KBM-7 (cell line): Measurements from ENCODE around the gene PRM3.
A peak's percentile ranks its signal among the peaks of the same experiment; 100 is the strongest.
"Not testable (repeated sequence)": the region's sequence is repeated elsewhere in the genome, so short reads cannot be mapped to it uniquely, and the experiment has no call there.

Experiments used
- DNase-seq: peaks from one replicate; pipeline ENCODE4 v3.0.0-alpha.2; 2015
- in situ Hi-C: fragments of 300-500 bp; cut with MboI; formaldehyde crosslinking; loops from 2 replicates; pipeline ENCODE4 v1.14.3; 2020; ENCODE audit warnings: low sequenced_read_pairs, low pct_unique_long_range_greater_than_20kb, mixed read lengths

Gene PRM3

GRCh38 chr16:11306997-11307638 lies 33.7 kb upstream of the PRM3 start:
- peak; percentile 55 for DNase-seq
- in situ Hi-C loops: no loop called here

GRCh38 chr16:11306381-11306780 lies 33.0 kb upstream of the PRM3 start:
- no peak for DNase-seq
- in situ Hi-C loops: no loop called here

DNA sequence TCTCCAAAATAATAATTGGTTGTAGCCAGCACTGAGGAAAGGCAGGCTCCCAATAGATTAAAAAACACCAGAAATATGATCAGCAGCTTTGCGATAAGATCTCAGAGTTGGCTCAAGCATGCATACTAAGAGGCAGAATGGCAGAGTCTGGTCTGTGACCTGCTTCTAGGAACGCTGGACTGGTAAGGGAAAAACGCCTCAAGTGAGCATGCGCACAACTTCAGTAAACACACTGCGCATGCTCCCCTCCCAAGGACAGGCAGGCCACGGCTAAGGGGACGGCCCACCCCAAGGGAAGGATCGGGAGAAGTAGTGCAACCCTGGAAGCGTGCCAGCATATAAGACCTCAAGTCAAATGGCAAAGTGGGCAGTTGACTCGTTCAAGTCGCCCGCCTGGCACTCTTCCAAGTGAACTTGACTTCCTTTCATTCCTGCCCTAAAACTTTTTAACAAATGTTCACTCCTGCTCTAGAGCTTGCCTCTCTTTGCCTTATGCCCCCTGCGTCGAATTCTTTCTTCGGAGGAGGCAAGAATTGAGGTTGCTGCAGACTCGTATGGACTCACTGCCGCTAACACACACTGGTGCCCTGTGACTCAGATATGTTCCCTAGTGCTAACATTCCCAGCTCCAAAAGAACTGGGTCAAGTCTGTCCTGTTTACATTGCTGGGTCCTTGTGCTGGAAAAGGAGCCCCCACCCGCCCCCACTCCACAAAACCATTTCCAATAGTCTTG lies 30.1 kb upstream of the PRM3 start:
- in situ Hi-C loops: no loop called here
- DNase-seq: no peak

GRCh38 chr16:11302977-11303376 lies 29.5 kb upstream of the PRM3 start:
- in situ Hi-C loops: no loop called here
- DNase-seq: no peak

- in situ Hi-C loops: no loop called here
- no peak for DNase-seq
Measured at GRCh38 chr16:11301645-11302501, 28.4 kb upstream of the PRM3 start.

GRCh38 chr16:11300560-11300892 lies 27.1 kb upstream of the PRM3 start:
- no peak for DNase-seq
- in situ Hi-C loops: no loop called here

DNA sequence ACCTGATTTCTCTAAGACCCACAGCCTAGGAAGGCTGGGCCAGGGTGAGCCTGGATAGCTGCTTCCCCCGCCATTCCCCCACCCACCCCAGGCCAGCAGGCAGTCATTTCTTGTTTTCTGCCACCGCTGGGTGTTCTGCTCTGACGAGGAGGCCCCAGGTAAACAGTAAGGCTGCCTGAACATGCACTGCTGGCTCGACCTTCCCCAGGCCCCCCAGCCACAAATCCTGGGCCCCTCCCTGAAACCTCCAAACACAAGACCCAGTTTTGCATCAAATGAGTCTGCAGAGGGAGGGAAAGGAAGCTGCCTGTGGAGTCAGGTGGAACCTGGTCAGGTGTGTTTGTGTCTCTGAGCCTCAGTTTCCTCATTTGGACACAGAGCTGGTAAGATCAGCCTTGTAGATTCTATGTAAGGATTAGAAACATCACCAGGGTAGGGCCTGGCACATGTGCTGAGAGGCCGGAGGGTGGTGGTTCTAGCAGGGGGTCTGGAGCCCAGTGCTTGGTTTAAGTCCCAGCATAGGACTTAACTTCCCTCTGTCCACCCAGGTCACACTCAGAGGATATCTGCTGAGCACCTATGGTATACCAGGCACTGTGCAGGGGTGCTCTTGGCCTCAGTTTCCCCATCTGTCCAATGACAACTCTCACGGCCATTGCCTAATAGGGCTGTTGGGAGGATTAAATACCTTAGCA lies 26.6 kb upstream of the PRM3 start:
- in situ Hi-C loops: no loop called here

GRCh38 chr16:11298950-11299547 lies 25.6 kb upstream of the PRM3 start:
- peak; percentile 41 for DNase-seq
- in situ Hi-C loops: not testable (repeated sequence)

More for the DNA sequence above, 26.6 kb upstream of the PRM3 start:
- DNase-seq: no peak

DNA sequence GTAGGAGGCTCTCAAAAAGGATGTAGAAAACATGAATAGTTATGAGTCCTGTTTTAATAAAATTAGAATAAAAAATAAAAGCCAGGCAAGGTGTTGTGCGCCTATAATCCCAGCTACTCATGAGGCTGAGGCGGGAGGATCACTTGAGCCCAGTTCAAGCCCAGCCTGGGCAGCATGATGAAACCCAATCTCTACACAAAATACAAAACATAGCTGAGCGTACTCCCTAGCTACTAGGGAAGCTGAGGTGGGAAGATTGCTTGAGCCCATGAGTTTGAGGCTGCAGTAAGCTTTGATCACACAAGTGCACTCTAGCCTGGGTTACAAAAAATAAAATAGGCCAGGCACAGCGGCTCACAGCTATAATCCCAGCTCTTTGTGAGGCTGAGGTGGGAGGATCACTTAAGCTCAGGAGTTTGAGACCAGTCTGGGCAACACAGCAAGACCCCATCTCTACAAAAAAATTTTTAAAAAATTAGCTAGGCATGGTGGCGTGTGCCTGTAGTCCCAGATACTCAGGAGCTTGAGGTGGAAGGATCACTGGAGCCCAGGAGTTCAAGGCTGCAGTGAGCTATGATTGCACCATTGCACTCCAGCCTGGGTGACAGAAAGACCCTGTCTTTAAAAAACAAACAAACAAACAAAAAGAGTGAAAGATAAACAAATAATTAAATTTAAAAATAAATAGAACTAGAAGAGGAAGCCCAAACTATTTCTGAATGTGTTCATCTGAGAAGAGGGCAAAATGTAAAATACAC lies 24.9 kb upstream of the PRM3 start:
- DNase-seq: no peak
- in situ Hi-C loops: no loop called here

DNA sequence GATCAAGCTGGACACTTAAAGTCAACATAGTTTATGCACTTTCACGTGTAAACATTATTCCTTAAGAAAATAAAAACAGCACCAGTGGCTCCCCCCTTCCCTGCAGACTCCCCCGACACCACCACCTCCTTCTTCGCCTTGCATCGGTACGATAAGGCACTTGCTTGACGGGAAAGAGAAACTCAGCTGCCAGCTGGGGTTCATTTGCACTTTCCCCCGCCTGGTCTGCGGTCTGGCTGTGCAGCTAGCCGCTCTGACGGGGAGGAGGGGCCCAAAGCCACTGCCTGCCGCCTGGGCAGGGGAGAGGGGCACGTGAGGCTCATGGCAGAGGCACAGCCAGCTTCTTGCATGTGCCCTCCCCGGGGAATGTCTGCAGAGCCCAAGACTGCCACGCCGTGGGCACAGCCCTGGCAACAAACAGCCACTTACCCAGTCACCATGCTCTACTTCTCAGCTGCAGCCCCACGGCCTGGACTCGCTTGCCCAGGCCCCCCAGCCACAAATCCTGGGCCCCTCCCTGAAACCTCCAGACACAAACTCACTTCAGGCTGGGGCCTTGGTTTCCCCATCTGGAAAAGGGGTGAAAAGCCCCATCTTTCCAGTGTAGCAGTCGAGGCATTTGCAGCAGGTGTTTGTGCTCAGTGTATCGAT lies 24.2 kb upstream of the PRM3 start:
- in situ Hi-C loops: no loop called here
- peak; percentile 80 for DNase-seq

- in situ Hi-C loops: no loop called here
- DNase-seq: no peak
Measured at GRCh38 chr16:11296706-11297491, 23.5 kb upstream of the PRM3 start.

DNA sequence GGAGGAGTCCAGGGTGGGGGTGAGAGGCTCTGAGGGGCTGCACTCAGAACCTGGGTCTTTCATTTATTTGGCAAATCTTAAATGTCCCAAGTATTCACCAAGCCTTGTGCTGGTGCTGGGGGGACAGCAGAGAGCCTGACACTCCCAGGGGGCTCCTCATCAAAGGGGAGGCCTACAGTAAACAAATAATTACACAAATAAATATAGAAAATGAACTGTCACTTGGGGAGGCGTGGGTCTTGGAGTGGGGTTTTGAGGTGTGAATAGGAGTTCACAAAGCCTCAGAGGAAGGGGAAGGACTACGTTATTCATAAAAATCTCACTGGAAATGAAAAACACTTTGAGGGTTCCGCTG lies 22.9 kb upstream of the PRM3 start:
- DNase-seq: no peak
- in situ Hi-C loops: no loop called here

GRCh38 chr16:11295672-11296071 lies 22.2 kb upstream of the PRM3 start:
- in situ Hi-C loops: no loop called here
- no peak for DNase-seq

- in situ Hi-C loops: no loop called here
- no peak for DNase-seq
Measured at GRCh38 chr16:11292076-11292748, 18.8 kb upstream of the PRM3 start.

DNA sequence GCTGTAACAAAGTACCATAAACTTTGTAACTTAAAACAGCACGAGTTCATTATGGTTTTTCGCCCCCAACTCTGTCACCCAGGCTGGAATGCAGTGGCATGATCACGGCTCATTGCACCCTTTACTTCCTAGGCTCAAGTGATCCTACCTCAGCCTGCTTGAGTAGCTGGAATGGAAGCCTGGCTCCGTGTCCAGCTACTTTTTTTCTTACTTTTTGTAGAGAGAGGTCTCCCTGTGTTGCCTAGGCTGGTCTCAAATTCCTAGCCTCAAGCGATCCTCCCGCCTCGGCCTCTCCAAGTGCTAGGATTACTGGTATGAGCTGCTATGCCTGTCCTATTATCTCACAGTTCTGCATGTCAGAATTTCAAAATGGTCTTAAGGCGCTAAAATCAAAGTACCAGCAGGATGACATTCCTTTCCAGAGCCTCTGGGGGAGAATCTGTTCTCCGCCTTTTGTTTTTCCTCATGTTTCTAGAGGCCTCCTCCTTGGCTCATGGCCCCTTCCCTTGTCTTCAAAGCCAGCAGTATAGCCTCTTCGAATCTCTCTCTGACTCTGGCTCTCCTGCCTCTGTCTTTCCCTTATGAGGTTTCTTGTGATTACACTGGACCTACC lies 17.8 kb upstream of the PRM3 start:
- DNase-seq: no peak
- in situ Hi-C loops: no loop called here

DNA sequence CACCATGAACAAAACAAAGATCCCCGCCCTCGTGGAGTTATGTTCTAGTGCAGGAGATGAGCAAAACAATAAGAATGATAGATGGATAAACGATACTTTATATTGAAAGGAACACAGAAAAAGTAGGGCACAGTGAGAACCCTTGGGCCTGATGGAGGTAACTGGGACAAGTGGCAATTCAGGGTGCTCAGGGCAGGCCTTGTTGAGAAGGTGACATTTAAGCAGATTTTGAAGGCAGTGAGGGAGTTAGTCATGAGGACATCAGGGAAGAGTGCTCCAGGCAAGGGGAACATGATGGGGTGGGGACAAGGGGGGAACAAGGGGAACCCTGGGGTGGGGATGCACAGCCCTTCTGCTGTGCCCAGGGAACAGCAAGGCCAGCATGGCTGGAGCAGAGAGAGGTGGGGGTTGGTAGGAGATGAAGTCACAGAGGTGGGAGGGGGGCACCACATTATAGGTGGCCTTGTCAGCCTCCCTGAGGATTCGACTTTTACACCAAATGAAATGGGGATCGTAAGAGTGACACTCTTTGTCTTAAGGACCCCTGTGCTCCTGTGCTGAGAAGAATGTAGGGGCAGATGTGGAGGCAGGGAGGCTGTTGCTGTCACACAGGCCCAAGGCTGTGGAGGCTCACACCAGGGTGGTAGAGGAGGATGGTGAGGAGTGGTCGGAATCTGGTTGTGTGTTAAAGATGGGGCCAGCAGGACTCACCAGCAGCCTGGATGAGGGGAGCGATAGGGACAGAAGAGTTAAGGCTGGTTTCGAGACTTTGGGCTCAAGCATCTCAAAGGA lies 16.9 kb upstream of the PRM3 start:
- in situ Hi-C loops: no loop called here
- DNase-seq: no peak
